Measurements from ENCODE around the gene VEZT.

GRCh38 chr12:95213928-95214327 is 3.7 kb upstream of the VEZT start:
- TF ChIP-seq CTCF (conservative IDR thresholded peaks at IDR 0.05; ENCODE audit: low read length) (no peak), EZH2phosphoT487 (IDR thresholded peaks at IDR 0.05; ENCODE audit: borderline replicate concordance) (no peak)
